HepG2 (cell line): Measurements from ENCODE around the gene GBP7. TPM values are rescaled to one million over a fixed set of nuclear protein-coding genes. Genes with fewer than 3 reads are reported as not detected.

Source experiments
- ATAC-seq: fragments of 200-7000 bp; cut with Tn5 transposase; 3 replicates; pipeline ENCODE4 v1.9.1; 2020; ENCODE audit warnings: mild to moderate bottlenecking, moderate library complexity
- BruUV-seq: library from RNA; stranded (reverse); fragments of 400-500 nt; replicated peaks from 2 replicates; lab custom pipeline; 2021; lab: Mats Ljungman, UMichigan
- CTCF ChIA-PET: fragments of 300-600 bp; formaldehyde crosslinking; extraction: SDS; loops from one replicate; lab custom pipeline; 2021; ENCODE audit warnings: low total read pairs, inconsistent platforms, low intra/inter-chr PET ratio; lab: Yijun Ruan, JAX
- POLR2A ChIA-PET: fragments of 350-600 bp; sonication (Branson Sonifier 250); formaldehyde crosslinking; loops from one replicate; lab custom pipeline; 2020; ENCODE audit warnings: antibody characterized with exemption, inconsistent platforms; lab: Yijun Ruan, JAX
- DNase-seq: peaks from one replicate; pipeline ENCODE4 v3.0.0-alpha.2; 2015; ENCODE audit warnings: low spot score
- FAIRE-seq: peaks from 3 replicates; lab custom pipeline; 2011; peaks lifted over from hg19 to GRCh38; lab: Jason Lieb, UNC
- H2AFZ ChIP-seq: one replicate; pipeline ENCODE4 v1.6.1; 2011; ENCODE audit warnings: low read length, inconsistent platforms
- H3K27ac ChIP-seq: fragments of 300-600 bp; 3 replicates; pipeline ENCODE4 v1.8.0; 2011; ENCODE audit warnings: mixed run types, mild to moderate bottlenecking, mixed read lengths, low read length, inconsistent platforms; ENCODE audit not compliant: insufficient read depth; ENCODE audit errors: extremely low read length
- H3K27me3 ChIP-seq, 2 experiments: fragments of 200-600 bp in 1 of 2; 2 replicates in 1 of 2; 3 replicates in 1 of 2; pipeline versions ENCODE4 v1.6.0 to v1.8.0; 2011; ENCODE audit warnings: low read length in 2 of 2, mild to moderate bottlenecking in 2 of 2, moderate library complexity in 2 of 2, inconsistent platforms in 1 of 2; ENCODE audit not compliant: insufficient read depth in 2 of 2, control insufficient read depth in 1 of 2
- H3K36me3 ChIP-seq, 2 experiments: fragments of 200-600 bp in 1 of 2; replicated peaks in 1 of 2; 2 replicates in 1 of 2; 3 replicates in 1 of 2; pipeline versions ENCODE4 v1.5.1 to v1.8.0; 2011; ENCODE audit warnings: low read length in 2 of 2, inconsistent platforms in 1 of 2; ENCODE audit not compliant: insufficient read depth in 2 of 2, control insufficient read depth in 1 of 2
- H3K4me1 ChIP-seq: 2 replicates; pipeline ENCODE4 v1.5.1; 2012; ENCODE audit warnings: low read length, inconsistent platforms; ENCODE audit not compliant: insufficient read depth
- H3K4me2 ChIP-seq: 2 replicates; pipeline ENCODE4 v1.6.0; 2011; ENCODE audit warnings: low read depth, low read length, inconsistent platforms
- H3K4me3 ChIP-seq, 3 experiments: fragments of 200-600 bp in 1 of 3; sonication (generic), shearing (Covaris generic) in 1 of 3; replicated peaks in 1 of 3; 2 replicates each; pipeline ENCODE4 v1.5.1; 2011 to 2016; ENCODE audit warnings: low read length in 3 of 3, inconsistent platforms in 2 of 3, low read depth in 2 of 3, mild to moderate bottlenecking in 2 of 3, control low read depth in 1 of 3, mixed read lengths in 1 of 3; ENCODE audit not compliant: insufficient read depth in 1 of 3
- H3K79me2 ChIP-seq: one replicate; pipeline ENCODE4 v1.6.1; 2011; ENCODE audit warnings: low read length, inconsistent platforms; ENCODE audit not compliant: insufficient read depth
- H3K9ac ChIP-seq: 2 replicates; pipeline ENCODE4 v1.6.0; 2011; ENCODE audit warnings: mild to moderate bottlenecking, low read depth, low read length, inconsistent platforms; ENCODE audit not compliant: insufficient read depth
- H3K9me3 ChIP-seq: 2 replicates; pipeline ENCODE4 v1.5.1; 2012; ENCODE audit warnings: mild to moderate bottlenecking, low read length
- H4K20me1 ChIP-seq: 2 replicates; pipeline ENCODE4 v1.6.0; 2011; ENCODE audit warnings: inconsistent platforms, mild to moderate bottlenecking, low read length, moderate library complexity; ENCODE audit not compliant: insufficient read depth
- ATF2 ChIP-seq: sonication (generic); formaldehyde crosslinking; IDR thresholded peaks from 2 replicates; pipeline ENCODE4 v1.4.0; 2020; ENCODE audit warnings: missing genetic modification reagents
- DNMT3B ChIP-seq: conservative IDR thresholded peaks from 2 replicates; pipeline ENCODE4 v1.6.1; 2016; ENCODE audit warnings: missing biosample characterization, control low read depth
- FOSL1 ChIP-seq: sonication (generic); formaldehyde crosslinking; IDR thresholded peaks from 2 replicates; pipeline ENCODE4 v1.9.0; 2021; ENCODE audit warnings: missing genetic modification reagents, borderline replicate concordance
- HMGXB4 ChIP-seq, 2 experiments: sonication (generic) in 1 of 2; formaldehyde crosslinking in 1 of 2; IDR thresholded peaks; 2 replicates each; pipeline versions ENCODE4 v1.4.0 to v1.6.1; 2018 to 2020; ENCODE audit warnings: missing genetic modification reagents in 2 of 2, borderline replicate concordance in 1 of 2, low read depth in 1 of 2, mild to moderate bottlenecking in 1 of 2, missing biosample characterization in 1 of 2
- SATB2 ChIP-seq: sonication (generic); formaldehyde crosslinking; IDR thresholded peaks from 2 replicates; pipeline ENCODE4 v1.5.0; 2020; ENCODE audit warnings: missing genetic modification reagents
- SMARCC2 ChIP-seq: fragments of 450-650 bp; IDR thresholded peaks from 2 replicates; pipeline ENCODE4 v1.6.1; 2017; ENCODE audit warnings: antibody characterized with exemption, mild to moderate bottlenecking
- ZFX ChIP-seq: sonication (generic); formaldehyde crosslinking; IDR thresholded peaks from 2 replicates; pipeline ENCODE4 v1.4.0; 2020; ENCODE audit warnings: mild to moderate bottlenecking, low read depth, missing genetic modification reagents, moderate library complexity
- ZNF432 ChIP-seq: sonication (generic); formaldehyde crosslinking; IDR thresholded peaks from 2 replicates; pipeline ENCODE4 v1.5.0; 2020; ENCODE audit warnings: missing genetic modification reagents, mild to moderate bottlenecking, borderline replicate concordance
- ZNF441 ChIP-seq: sonication (generic); formaldehyde crosslinking; IDR thresholded peaks from 2 replicates; pipeline ENCODE4 v1.7.0; 2021; ENCODE audit warnings: missing genetic modification reagents, borderline replicate concordance
- ZNF724P ChIP-seq: sonication (generic); formaldehyde crosslinking; IDR thresholded peaks from 2 replicates; pipeline ENCODE4 v1.8.0; 2022; ENCODE audit warnings: missing genetic modification reagents, borderline replicate concordance
- ZNF780A ChIP-seq: sonication (generic); formaldehyde crosslinking; IDR thresholded peaks from 2 replicates; pipeline ENCODE4 v1.8.0; 2022; ENCODE audit warnings: mild to moderate bottlenecking, missing genetic modification reagents, moderate library complexity
- WGBS: methylation state at CpG from one replicate; pipeline ENCODE4 v1.1.6; 2017; ENCODE audit warnings: low lambda C conversion rate; 5-methylcytosine and 5-hydroxymethylcytosine counted together
- in situ Hi-C: cut with HindIII; loops from 2 replicates; pipeline ENCODE4 v1.10.0; 2017; ENCODE audit warnings: low pct_unique_long_range_greater_than_20kb; ENCODE audit not compliant: extremely low pct_ligation_motif_present
- intact Hi-C: fragments of 100-400 bp; cut with micrococcal nuclease; formaldehyde crosslinking; loops from one replicate; pipeline ENCODE4 v1.10.0; 2022; ENCODE audit not compliant: unreplicated experiment
- polyA plus RNA-seq, 8 experiments: library from polyadenylated mRNA; depleted of rRNA in 3 of 8; stranded (reverse) in 7 of 8; unstranded in 1 of 8; fragments of >200 nt; fragmentation: Illumina TruSeq in 4 of 8; extraction: Trizol in 4 of 8; gene quantifications; 2 replicates each; pipeline versions ENCODE4 v1.2.1 to v1.2.3, GENCODE V29; 2011 to 2016; ENCODE audit warnings: low read depth in 4 of 8, missing spikeins in 1 of 8, mixed read lengths in 1 of 8; ENCODE audit not compliant: insufficient read depth in 1 of 8
- total RNA-seq, 5 experiments: library from RNA; depleted of rRNA; stranded (reverse); fragments of >200 nt; fragmentation: Illumina TruSeq; extraction: Trizol; gene quantifications; 2 replicates each; pipeline ENCODE4 v1.2.3, GENCODE V29; 2016; ENCODE audit warnings: low read depth in 1 of 5
- TF ChIP-seq, protein P1 (sequence below): sonication (generic); formaldehyde crosslinking; IDR thresholded peaks from 2 replicates; pipeline ENCODE4 v1.4.0; 2020; ENCODE audit warnings: missing genetic modification reagents

Gene GBP7
- total and polyA plus RNA-seq, 2 of the 13 experiments (the other 11 are each of a cell fraction or from before 2014, with no cell fraction given): not detected

DNA sequence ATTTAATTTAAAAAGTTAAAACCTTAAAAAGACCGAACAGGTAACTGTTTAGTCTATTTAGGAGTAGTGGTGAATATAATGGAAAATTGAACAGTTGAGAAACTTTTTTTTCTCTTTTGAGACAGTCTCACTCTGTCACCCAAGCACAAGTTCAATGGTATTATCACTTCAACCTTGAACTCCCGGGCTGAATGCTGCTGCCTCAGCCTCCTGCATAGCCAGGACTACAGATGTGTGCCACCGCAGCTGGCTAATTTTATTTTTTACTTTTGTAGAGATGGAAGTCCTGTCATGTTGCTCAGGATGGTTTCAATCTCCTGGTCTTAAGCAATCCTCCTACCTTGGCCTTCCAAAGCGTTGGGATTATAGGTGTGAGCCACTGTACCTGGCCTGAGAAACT lies 33.6 kb downstream of the GBP7 start:
- WGBS: 0% methylated on average over 4 of the region's 4 CpGs
- no peak for TF ChIP-seq HMGXB4 (CRISPR knock-in tag; IDR thresholded peaks at IDR 0.05; ENCODE audit: borderline replicate concordance in 1 of 2, low read depth in 1 of 2)
- TF ChIP-seq ZNF432 (CRISPR knock-in tag): no peak
- no peak for TF ChIP-seq ZNF780A (CRISPR knock-in tag)
- no peak for TF ChIP-seq ZNF441 (CRISPR knock-in tag)
- no peak for TF ChIP-seq ZFX (CRISPR knock-in tag)
- TF ChIP-seq, protein P1, sequence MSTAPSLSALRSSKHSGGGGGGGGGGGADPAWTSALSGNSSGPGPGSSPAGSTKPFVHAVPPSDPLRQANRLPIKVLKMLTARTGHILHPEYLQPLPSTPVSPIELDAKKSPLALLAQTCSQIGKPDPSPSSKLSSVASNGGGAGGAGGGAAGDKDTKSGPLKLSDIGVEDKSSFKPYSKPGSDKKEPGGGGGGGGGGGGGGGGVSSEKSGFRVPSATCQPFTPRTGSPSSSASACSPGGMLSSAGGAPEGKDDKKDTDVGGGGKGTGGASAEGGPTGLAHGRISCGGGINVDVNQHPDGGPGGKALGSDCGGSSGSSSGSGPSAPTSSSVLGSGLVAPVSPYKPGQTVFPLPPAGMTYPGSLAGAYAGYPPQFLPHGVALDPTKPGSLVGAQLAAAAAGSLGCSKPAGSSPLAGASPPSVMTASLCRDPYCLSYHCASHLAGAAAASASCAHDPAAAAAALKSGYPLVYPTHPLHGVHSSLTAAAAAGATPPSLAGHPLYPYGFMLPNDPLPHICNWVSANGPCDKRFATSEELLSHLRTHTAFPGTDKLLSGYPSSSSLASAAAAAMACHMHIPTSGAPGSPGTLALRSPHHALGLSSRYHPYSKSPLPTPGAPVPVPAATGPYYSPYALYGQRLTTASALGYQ (CRISPR knock-in tag): no peak
- no peak for TF ChIP-seq SATB2 (CRISPR knock-in tag)
- TF ChIP-seq ZNF724P: no peak
- no peak for TF ChIP-seq SMARCC2
- TF ChIP-seq FOSL1 (CRISPR knock-in tag): no peak
- no peak for TF ChIP-seq DNMT3B
- TF ChIP-seq ATF2: no peak
- no peaks in the 10 kb centered on the region for H3K9me3 ChIP-seq
- no peaks in the 10 kb centered on the region for H3K36me3 ChIP-seq
- no TSS peak for BruUV-seq
- no peaks in the 10 kb centered on the region for H3K4me1 ChIP-seq
- ChIA-PET POLR2A (no interaction called here), CTCF (no interaction called here)
- no peaks in the 10 kb centered on the region for H3K27me3 ChIP-seq
- H3K4me3 ChIP-seq: no peak overlapping the region
- intact Hi-C loops (no loop called here), in situ Hi-C loops (no loop called here)
- no peak overlapping the region for H3K4me2 ChIP-seq
- no peak overlapping the region for H3K27ac ChIP-seq
- no peak for DNase-seq
- no peak for FAIRE-seq
- no peak overlapping the region for H3K9ac ChIP-seq
- H3K79me2 ChIP-seq: no peaks in the 10 kb centered on the region
- H4K20me1 ChIP-seq: no peaks in the 10 kb centered on the region
- H2AFZ ChIP-seq: no peak overlapping the region
- no peak for ATAC-seq
